Hematopoietic multipotent progenitor cell (in vitro differentiated cells): ENCODE data around the gene ZNF628. TPM values are rescaled to one million over a fixed set of nuclear protein-coding genes. Genes with fewer than 3 reads are reported as not detected.
"Not testable (repeated sequence)": the region's sequence is repeated elsewhere in the genome, so short reads cannot be mapped to it uniquely, and the experiment has no call there.

Experiments used
- DNase-seq, 3 donors: peaks; one replicate each; pipeline ENCODE4 v3.0.0-alpha.2; 2011 to 2015; ENCODE audit warnings: low read depth in 2 of 3, low spot score in 2 of 3
- total RNA-seq: library from RNA; depleted of rRNA; stranded (reverse); fragments of >200 nt; gene quantifications from one replicate; pipeline ENCODE4 v1.2.3, GENCODE V29; 2012

Gene ZNF628
- total RNA-seq, 1 donor, result 8.3 TPM

DNA sequence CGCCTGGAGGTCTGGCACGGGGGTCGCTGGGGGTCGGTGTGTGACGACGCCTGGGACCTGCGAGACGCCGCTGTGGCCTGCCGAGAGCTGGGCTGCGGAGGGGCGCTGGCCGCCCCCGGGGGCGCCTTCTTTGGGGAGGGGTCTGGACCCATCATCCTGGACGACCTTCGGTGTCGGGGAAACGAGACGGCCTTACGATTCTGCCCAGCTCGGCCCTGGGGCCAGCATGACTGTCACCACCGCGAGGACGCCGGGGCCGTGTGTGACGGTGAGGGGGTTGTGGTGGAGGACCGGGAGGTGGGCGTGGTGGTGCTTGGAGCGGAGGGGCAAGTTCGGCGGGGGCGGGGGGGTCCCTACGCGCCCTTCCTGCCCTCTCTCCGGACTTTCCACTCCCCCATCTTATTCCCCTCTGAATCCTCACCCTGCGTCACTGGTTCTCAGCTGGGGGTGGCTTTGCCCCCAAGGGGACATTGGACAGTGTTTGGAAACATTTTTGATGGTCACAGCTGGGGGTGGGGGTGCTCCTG, 17.3 kb downstream of the ZNF628 start:
- no peak for DNase-seq

DNA sequence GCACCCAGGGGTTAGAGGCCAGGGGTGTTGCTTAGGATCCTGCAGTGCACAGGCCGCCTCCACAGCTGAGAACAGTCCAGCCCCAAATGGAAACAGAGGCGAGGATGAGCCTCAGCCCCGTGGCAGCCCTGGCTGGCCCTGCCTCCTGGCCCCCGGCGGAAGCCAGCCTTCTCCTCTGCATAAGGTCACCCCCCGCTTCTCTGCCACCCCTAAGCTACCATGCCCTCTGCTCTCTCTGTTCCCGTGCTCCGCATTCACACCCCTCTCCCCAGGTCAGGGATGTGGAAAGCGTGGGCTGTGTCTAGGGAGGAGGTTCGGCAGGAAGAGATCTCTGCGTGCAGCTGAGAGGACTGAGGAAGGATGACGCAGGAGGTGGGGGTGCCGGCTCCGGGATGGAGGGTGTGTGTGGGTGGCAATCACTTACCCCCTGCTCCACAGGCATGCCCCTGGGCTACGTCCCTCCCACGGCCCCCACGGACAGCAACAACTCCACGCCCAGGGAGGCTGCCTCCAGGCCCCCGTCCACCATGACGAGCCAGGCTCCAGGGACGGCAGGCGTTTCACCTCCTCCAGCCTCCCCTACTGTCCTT, 17.9 kb downstream of the ZNF628 start:
- DNase-seq, result no peak

DNA sequence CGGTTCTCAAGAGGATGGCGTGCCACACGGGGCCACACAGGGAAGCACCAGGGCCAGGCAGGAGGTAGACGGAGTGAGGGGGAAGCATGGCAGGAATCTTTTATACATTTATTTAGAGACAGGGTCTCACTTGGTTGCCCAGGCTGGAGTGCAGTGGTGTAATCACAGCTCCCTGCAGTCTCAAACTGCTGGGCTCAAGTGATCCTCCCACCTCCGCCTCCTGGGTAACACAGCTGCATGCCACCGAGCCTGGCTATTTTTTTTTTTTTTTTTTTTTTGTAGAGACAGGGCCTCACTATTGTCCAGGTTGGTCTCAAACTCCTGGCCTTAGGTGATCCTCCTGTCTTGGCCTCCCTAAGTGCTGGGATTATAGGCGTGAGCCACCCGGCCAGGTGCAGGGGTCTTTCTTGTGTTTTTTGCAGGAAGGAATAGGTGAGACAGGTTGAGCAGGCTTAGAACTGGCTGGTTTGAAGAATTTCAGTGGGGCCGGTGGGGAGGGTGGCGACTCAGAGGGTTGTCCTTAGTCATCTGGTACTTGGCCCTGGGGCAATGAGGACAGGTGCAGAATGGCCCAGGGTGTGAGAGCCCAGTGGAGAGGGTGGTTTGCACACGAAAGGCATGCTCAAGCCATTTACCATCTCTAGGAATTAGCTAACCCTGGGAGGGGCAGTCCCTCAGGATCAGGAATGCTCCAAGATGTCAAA, 19.4 kb downstream of the ZNF628 start:
- DNase-seq, result no peak

DNA sequence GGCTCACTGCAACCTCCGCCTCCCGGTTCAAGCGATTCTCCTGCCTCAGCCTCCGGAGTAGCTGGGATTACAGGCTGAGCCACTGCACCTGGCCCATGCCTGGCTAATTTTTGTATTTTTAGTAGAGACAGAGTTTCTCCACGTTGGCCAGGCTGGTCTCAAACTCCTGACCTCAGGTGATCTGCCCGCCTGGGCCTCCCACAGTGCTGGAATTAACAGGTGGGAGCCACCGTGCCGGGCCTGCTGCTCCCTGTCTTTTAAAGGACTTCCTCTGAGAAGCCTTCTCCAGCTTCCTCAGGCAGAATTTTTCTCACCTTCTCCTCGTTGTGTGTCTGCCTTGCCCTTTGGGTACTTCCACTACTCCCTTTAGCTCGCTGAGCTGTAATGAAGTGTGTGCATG, 20.4 kb downstream of the ZNF628 start:
- not testable (repeated sequence) for DNase-seq

DNA sequence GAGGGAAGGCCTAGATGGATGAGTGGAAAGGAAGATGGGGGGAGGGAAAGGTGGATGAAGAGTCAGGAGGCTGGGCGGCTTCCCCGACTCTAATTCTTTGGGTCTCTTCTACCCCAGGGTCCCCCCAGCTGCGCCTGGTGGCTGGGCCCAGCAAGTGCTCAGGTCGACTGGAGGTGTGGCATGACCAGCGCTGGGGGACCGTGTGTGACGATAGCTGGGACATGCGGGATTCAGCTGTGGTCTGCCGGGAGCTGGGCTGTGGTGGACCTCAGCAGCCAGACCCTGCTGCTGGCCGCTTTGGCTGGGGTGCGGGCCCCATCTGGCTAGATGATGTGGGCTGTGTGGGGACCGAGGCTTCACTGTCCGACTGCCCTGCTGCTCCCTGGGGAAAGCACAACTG, 21.3 kb downstream of the ZNF628 start:
- no peak for DNase-seq

DNA sequence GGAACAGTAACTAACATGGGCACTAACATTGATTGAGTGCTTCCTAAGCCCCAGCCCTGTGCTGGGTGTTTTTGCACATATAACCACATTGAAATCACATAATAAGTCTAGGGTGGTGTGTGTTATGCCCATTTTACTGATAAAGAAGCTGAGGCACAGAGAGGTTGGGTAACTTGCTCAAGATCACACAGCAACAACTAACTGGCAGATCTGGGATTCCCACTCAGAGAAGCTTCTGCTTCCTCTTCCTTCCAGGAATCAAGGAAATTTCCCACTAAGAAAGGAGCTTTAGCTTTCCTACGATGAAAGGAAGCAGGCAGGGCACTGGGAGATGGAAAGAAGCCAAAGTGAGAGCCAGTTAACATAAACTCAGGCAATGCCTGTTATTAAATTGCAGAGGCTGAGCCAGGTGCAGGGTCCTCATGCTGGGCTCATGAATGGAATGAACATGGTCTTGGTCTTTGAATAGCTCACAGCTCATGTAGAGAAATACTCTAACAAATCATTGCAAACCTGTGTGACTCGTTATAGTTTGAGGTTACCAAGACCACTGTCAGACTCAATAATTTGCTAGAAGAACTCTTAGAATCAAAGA, 21.9 kb downstream of the ZNF628 start:
- no peak for DNase-seq

DNA sequence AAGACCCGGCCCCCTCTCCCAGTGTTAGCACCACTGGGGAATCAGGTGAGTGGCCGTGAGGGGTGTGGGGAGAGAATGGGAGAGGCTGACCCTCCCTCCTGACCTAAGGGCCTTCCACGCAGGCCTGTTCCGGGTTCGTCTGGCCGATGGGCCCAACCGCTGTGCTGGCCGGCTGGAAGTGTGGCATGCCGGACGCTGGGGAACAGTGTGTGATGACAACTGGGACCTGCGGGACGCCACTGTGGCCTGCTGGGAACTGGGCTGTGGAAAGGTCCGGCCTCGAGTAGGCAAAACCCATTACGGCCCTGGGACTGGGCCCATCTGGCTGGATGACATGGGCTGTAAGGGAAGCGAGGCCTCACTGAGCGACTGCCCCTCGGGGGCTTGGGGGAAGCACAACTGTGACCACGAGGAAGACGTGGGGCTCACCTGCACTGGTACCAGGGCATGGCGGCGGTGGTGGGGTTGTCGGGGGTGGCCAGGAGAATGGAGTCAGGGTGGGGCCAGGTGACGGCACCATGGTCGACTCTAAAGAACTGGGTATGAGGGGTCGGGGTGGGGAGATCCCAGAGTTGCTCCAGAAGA, 24.0 kb downstream of the ZNF628 start:
- no peak for DNase-seq

DNA sequence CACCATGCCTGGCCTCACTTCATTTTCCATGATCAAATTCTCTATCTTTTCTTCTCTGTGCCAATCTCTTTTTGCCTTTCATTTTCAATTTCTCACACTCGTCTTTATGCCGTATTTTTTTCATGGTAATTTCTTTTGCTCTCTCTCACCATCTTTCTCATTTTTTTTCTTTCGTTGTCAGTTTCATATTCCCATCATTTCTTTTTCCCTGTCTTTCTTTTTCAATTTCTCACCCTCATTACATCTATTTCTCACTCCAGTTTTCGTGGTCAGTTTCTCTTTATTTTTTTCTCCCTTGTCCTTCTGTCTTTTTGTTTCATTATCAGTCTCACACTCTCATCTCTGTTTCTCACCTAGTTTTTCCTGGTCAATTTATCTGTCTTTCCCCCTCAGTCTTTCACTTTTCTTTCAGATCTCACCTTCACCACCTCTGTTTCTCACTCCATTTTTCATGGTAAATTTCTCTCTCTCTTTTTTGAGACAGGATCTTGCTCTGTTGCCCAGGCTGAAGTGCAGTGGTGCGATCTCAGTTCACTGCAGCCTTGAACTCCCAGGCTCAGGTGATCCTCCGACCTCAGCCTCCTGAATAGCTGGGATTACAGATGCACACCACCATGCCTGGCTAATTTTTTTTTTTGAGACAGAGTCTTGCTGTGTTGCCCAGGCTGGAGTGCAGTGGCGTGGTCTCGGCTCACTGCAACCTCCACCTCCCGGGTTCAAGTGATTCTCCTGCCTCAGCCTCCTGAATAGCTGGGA, 26.0 kb downstream of the ZNF628 start:
- DNase-seq, result no peak

DNA sequence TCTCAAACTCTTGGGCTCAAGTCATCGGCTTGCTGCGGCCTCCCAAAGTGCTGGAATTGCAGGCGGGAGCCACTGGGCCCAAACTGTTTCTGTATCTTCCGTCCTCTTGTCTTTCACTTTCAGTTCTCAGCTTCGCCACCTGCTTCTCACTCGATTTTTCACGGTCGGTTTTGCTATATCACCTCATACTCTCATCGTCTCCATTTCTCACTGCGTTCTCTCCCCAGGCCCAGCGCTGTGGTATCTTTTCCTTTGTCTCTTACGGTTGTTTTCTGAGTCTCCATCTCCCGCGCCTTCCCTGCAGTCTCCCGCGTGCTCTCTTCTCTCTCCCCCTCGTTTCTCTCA, 26.7 kb downstream of the ZNF628 start:
- DNase-seq, result no peak

DNA sequence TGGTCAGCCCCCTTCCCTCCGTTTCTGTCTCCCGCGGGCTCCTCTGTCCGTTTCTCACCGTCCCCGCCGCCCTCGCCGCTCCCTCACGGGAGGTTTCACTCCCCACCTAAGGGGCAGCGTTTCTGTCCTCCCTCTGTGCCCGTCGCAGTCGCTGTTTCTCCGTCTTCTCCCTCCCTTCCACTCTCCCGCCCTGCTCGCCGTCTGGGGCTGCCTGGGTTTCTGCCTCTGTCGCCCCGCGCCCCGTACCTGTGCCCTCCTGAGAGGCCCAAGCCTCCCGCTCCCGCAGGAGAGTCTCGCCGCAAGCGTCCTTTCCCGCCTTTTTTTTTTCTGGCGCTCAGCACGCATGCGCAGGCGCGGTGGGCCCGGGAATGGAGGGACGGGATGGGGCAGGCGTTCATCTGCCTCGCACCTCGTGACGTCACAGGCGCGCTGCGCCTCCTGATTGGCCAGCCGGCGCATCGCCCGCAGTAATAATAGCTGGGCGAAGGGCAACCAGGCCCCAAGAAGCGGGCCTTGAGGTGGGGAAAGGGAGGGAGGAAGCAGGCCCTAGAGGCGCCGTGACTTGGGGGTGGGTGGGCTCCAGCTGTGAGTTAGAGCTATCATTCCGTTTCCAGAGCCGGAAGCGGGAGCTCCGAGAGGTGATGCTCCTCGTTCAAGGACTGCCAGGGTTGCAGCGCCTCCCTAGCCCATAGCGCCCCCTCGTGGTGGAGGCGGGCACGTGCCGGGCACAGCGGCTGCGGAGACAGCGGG, 27.3 kb downstream of the ZNF628 start:
- peak; percentile 93 to 96 (median 94) for DNase-seq

DNA sequence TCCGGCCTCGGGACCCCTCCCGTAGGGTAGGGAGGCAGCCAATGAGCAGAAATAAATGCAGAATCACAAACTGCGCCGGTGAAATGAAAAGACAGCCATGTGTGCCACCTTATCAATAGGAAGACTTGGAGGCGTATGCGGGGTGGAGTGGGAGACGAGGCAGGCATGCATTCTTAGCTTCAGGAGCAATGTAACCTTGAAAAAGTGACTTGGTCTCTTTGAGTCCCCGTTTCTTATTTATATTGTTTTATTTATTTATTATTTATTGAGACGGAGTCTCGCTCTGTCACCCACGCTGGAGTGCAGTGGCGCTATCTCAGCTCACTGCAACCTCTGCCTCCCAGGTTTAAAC, 27.8 kb downstream of the ZNF628 start:
- DNase-seq, result no peak

DNA sequence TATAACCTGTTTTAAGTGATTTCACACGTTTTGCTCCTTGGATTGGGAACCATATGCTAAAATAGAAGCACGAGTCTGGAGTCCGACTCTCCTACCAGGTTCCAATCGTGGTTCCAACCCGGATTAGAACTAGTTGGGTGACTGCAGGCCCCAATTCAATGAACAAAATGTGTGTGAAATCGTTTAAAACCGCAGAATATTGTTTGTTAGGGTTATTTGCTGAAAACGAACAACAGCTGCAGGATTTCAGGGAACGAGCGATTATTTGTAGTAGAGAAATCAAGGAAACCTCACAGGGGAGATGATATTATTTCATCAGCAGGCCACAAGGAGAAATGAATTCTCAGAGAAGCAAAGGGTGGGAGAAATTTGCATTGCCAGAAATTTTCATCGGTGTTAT, 28.6 kb downstream of the ZNF628 start:
- DNase-seq, result no peak

DNA sequence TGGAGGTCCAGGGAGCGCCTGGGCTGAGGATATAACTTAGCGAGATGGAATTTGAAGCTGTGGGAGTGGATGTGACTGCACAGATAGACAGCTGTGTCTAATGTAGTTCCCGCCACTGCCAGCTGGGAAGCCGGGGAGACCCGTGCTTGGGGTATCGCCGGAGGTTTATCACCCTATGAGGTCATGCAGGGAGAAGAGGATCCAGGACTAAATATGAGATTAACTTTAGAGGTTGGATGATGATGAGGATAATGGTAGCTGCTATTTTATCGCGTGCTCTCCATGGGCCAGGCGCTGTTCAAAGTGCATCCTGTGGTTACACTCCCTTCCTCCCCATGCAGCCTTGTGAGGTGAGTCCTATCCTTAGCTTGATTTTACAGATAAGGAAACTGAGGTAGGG, 31.7 kb downstream of the ZNF628 start:
- DNase-seq, result no peak

DNA sequence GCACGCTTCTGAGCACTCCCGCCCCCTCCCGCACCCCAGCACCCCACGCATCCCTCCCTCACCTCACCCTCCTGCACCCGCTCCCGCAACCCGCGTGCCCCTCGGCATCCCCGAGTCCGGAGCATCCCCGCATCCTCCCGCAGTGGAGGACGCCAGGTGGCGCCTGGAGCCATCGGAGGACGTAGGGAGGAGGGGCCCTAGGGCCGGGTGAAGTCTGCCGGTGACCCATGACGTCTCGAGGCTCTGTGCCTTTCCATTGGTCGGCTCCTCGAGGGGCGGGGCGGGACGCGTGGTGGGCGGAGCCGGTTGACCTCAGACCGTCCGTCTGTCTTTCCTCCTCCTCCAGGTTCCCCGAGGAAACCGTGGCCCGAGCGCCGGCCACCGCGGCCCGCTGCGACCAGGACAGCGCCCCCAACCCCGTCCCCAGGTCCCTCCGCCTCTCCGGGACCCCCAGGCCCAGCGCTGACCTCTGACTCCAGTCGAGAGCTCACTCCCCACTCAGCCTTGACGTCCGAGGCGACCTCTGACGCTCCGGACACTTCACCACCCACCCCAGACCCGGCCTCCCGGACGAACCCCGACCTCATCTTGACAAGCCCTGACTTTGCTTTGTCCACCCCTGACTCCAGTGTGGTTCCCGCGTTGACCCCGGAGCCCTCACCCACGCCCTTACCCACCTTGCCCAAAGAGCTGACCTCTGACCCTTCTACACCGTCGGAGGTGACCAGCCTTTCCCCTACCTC, 40.6 kb downstream of the ZNF628 start:
- peak; percentile 83 to 93 (median 89) for DNase-seq

DNA sequence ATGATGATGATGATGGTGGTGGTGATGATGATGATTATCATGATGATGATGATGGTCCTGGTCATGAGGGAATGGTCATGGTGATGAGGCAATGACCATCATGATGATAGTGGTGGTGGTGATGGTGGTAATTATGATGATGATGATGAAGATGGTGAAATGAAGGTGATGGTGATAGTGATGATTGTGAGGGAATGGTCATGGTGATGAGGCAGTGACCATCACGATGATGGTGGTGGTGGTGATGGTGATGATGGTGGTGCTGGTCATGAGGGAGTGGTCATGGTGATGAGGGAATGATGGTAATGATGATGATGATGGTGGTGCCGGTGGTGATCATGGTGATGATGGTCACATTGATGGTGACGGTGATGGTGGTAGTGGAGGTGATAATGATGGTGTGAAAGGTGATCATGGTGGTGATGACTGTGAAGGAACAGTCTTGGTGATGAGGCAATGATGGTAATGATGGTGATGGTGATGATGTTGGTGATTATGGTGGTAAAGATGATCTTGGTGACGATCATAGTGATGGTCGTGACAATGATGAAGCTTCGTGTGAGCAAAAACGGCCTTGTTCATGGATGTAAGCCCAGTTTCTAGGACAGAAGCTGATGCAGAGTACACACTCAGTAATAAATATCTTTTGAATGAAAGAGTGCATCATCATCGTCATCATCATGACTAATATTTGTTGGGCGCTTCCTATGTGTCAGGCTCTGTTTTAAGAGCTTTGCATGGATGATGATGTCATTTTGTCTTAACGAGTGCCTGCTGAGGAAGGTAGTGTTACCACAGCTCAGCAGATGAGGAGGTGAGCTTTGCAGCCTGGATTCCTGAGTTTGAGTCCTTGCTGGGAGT, 43.3 kb downstream of the ZNF628 start:
- no peak for DNase-seq

DNA sequence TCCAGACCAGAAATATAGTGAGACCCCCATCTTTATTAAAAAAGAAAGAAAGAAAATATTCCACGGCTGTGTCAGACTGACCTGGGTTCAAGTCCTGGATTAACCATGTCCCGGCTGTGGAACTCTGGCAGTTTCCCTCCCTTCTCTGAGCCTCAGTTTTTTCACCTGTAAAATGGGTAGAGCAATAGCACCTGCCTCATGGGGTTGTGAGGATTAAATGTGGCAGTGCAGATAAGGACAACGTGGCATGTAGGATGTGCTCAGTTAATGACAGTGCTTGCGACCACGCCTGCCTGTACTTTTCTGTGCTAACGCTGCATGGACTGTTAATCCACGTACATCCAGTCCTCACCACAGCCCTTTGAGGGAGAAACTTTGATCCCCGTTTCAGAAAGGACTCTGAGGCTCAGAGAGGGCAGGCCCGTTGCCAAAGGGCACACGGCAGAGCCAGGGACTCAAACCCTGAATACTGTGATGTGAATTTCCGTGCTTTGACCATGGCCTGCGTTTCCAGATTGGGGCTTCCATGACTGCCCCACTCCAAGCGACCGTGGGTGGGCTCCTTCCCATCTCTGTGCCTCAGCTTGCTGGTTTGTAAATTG, 44.4 kb downstream of the ZNF628 start:
- no peak for DNase-seq

DNA sequence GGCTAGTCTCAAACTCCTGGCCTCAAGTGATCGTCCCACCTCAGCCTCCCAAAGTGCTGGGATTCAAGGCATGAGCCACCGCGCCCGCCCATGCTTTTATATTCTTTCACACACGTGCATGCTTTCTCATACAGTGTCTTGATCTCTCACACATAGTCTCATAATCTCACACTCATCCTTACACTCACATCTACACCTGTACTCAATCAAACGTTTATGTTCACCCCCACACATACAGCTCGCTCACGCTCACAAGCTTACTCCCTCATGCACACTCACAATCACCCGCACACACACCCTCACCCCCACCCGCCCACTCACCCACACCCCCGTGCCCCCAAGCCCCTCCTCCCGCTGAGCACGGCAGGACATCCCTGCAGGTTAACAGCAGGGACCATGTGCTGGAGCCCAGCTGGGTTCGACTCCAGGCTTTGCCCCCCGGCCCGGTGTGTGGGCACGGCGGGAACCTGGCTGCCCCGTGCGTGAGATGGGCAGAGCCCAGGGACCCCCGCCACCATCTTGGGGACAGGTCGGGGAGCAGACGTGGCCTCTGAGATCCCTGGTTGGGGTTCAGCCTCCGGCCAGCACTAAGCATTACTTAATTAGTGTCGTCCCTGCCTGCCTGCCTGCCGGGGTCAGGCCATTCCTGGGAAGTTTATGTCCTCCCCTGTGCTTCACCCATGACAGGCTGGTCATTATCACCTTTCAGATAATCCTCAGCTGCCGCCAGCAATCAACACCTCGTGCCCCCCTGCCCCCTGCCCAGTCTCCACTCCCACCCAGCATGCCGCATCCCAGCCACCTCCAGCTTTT, 49.1 kb downstream of the ZNF628 start:
- DNase-seq, result no peak
